ENCODE measurements around the gene TFEC. TPM values are rescaled to one million over a fixed set of nuclear protein-coding genes. Genes with fewer than 3 reads are reported as not detected.

Gene TFEC
- total and polyA plus RNA-seq, 2 of the 4 experiments (the other 2 are of a cell fraction) = under 0.01 to 0.02 TPM

DNA sequence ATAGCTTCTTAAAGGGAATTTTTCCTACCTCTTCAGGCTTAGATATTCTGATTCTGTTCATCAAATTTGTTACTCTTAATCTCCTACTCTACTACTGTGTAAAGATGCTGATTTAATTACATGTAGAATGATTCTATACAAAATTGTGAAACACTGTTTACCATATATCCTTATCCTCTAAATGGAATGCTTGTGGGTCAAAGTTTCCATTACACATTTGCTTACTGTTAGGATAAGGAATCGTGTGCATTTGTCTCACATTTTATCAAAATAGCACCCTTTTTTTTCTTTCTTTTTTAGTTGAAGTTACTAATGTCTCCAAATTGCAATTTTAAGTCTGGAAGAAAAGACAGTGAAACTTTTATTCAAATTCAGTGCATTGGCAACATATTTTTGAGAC is 65.3 kb downstream of the TFEC start:
- H4K91ac ChIP-seq (ENCODE audit: insufficient read depth, low read depth, low read length) = no peak overlapping the region
- H2BK20ac ChIP-seq (ENCODE audit: low read depth, low read length) = no peak overlapping the region
- no TSS peak for BruUV-seq (replicated peaks)
- H2BK15ac ChIP-seq (ENCODE audit: low read depth, low read length) = no peak overlapping the region
- WGBS, 2 experiments (ENCODE audit: extremely low coverage in 2 of 2, insufficient read length in 1 of 2) = no CpG with 5 or more reads among the region's 1 CpG
- H3K4me3 ChIP-seq (ENCODE audit: insufficient read depth, low read depth, low read length) = no peak overlapping the region
- no peaks in the 10 kb centered on the region for H3K4me1 ChIP-seq (ENCODE audit: control insufficient read depth, insufficient read depth, low read length)
- H3K27ac ChIP-seq (ENCODE audit: insufficient read depth, low read length) = no peak overlapping the region
- H4K8ac ChIP-seq (ENCODE audit: low read depth in 2 of 2, low read length in 2 of 2) = no peak overlapping the region
- H3K36me3 ChIP-seq (ENCODE audit: control insufficient read depth, insufficient read depth, low read length) = no peaks in the 10 kb centered on the region
- DNase-seq = no peak
- no peak overlapping the region for H2BK120ac ChIP-seq (ENCODE audit: low read depth, low read length)
- H3K27me3 ChIP-seq (ENCODE audit: control insufficient read depth, insufficient read depth, low read length) = no peaks in the 10 kb centered on the region
- no peak overlapping the region for H3K14ac ChIP-seq (replicated peaks; ENCODE audit: low read depth, low read length)
- dilution Hi-C loops (cut with HindIII; ENCODE audit: low sequenced_read_pairs, unreplicated experiment) (no loop called here), intact Hi-C loops (cut with micrococcal nuclease) (no loop called here), in situ Hi-C loops (cut with MboI; ENCODE audit: low sequenced_read_pairs) (no loop called here)
- ChIA-PET CTCF (interaction anchor here (1.0 kb wide), 1 partner anchor 59 kb away, joined by 3 read pairs; no protein-coding TSS in a partner anchor), POLR2A (ENCODE audit: unreplicated experiment) (no interaction called here)
- no peak overlapping the region for H4K5ac ChIP-seq (ENCODE audit: low read depth, low read length)
- H2BK5ac ChIP-seq (ENCODE audit: low read depth, low read length, poor library complexity, severe bottlenecking) = no peak overlapping the region
- TF ChIP-seq POLR2A (IDR thresholded peaks at IDR 0.05; ENCODE audit: low read depth, low read length) (no peak), CEBPB (IDR thresholded peaks at IDR 0.05; ENCODE audit: low read depth, low read length) (no peak), MAZ (IDR thresholded peaks at IDR 0.05; ENCODE audit: borderline replicate concordance, low read depth, low read length) (no peak), FOS (IDR thresholded peaks at IDR 0.05; ENCODE audit: low read depth, low read length) (no peak)
- no peak overlapping the region for H3K56ac ChIP-seq (ENCODE audit: extremely low read depth, insufficient read depth, low read length)
- H3K9me1 ChIP-seq (ENCODE audit: insufficient read depth, low read length) = no peaks in the 10 kb centered on the region
- no peak overlapping the region for H3K18ac ChIP-seq (ENCODE audit: low read depth, low read length)
- ATAC-seq (ENCODE audit: low read depth) = no peak
- no peaks in the 10 kb centered on the region for H3K79me1 ChIP-seq (ENCODE audit: low read depth in 1 of 2, low read length in 2 of 2)
- H3K4me2 ChIP-seq (ENCODE audit: low read depth, low read length) = no peak overlapping the region
- H2AK9ac ChIP-seq (replicated peaks; ENCODE audit: low read depth, low read length, poor library complexity) = no peak overlapping the region
- no peak overlapping the region for H3K4ac ChIP-seq (ENCODE audit: low read depth, low read length)
- no peak overlapping the region for H3K23ac ChIP-seq (ENCODE audit: low read depth, low read length)
- no peaks in the 10 kb centered on the region for H3K9me3 ChIP-seq (ENCODE audit: control insufficient read depth, insufficient read depth, low read length)
- H3K9ac ChIP-seq (ENCODE audit: low read depth, low read length) = no peak overlapping the region
- H2AFZ ChIP-seq (replicated peaks; ENCODE audit: low read length, poor library complexity) = no peak overlapping the region
- no peaks in the 10 kb centered on the region for H4K20me1 ChIP-seq (ENCODE audit: insufficient read depth, low read length)
- no peak overlapping the region for H2AK5ac ChIP-seq (ENCODE audit: low read depth, low read length)
